OCI-LY3 (cell line): ENCODE measurements around the gene RERE.

Source experiments
- EZH2phosphoT487 ChIP-seq: fragments of 200-600 bp; shearing (Covaris generic); IDR thresholded peaks from 2 replicates; pipeline ENCODE4 v1.6.1; 2018; ENCODE audit warnings: antibody characterized with exemption, mixed run types, low read depth
- TF ChIP-seq, protein P1 (sequence below): fragments of 200-600, 300-600 bp; sonication (generic); IDR thresholded peaks from 2 replicates; pipeline ENCODE4 v1.5.1; 2014; ENCODE audit warnings: antibody characterized with exemption, low read length, low read depth

DNA sequence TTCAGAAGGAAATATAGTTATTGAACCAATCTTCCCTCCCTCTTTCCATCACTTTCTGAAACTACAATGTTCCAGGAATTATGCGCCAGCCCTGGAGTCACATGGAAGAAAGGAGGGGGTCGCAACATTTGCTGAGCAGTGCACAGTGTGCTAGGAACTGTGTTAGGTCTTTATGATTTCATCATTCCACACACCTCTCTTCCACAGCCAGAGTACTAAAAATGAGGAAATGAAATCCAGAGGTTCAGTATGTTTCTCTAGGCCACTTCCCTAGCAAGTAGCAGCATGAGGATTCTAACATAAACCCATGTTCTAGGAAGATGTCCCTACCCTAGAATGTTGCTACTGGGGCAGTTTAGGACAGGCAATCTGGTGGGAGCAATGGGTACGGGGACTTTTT lies 341.4 kb downstream of the RERE start:
- TF ChIP-seq, protein P1, sequence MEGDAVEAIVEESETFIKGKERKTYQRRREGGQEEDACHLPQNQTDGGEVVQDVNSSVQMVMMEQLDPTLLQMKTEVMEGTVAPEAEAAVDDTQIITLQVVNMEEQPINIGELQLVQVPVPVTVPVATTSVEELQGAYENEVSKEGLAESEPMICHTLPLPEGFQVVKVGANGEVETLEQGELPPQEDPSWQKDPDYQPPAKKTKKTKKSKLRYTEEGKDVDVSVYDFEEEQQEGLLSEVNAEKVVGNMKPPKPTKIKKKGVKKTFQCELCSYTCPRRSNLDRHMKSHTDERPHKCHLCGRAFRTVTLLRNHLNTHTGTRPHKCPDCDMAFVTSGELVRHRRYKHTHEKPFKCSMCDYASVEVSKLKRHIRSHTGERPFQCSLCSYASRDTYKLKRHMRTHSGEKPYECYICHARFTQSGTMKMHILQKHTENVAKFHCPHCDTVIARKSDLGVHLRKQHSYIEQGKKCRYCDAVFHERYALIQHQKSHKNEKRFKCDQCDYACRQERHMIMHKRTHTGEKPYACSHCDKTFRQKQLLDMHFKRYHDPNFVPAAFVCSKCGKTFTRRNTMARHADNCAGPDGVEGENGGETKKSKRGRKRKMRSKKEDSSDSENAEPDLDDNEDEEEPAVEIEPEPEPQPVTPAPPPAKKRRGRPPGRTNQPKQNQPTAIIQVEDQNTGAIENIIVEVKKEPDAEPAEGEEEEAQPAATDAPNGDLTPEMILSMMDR: no peak
- TF ChIP-seq EZH2phosphoT487: no peak
